GM23248 (cell line): ENCODE data around the gene ISCU. TPM values are rescaled to one million over a fixed set of nuclear protein-coding genes. Genes with fewer than 3 reads are reported as not detected.
A peak's percentile ranks its signal among the peaks of the same experiment; 100 is the strongest.

Source experiments
- DNase-seq: peaks from one replicate; pipeline ENCODE4 v3.0.0-alpha.2; 2015
- H2AFZ ChIP-seq: fragments of 200-600 bp; sonication (generic); 2 replicates; pipeline ENCODE4 v1.6.1; 2016; ENCODE audit warnings: antibody characterized with exemption
- H3F3A ChIP-seq: fragments of 200-600 bp; sonication (generic); 2 replicates; pipeline ENCODE4 v1.6.1; 2016; ENCODE audit warnings: mild to moderate bottlenecking, antibody characterized with exemption, mixed run types; ENCODE audit not compliant: insufficient read depth
- H3K27ac ChIP-seq: fragments of 200-600 bp; sonication (generic); 2 replicates; pipeline ENCODE4 v1.5.1; 2016; ENCODE audit warnings: mild to moderate bottlenecking
- H3K27me3 ChIP-seq: fragments of 200-600 bp; sonication (generic); replicated peaks from 2 replicates; pipeline ENCODE4 v1.6.1; 2016; ENCODE audit warnings: mild to moderate bottlenecking; ENCODE audit not compliant: insufficient read depth
- H3K36me3 ChIP-seq: fragments of 200-600 bp; sonication (generic); 2 replicates; pipeline ENCODE4 v1.6.1; 2016; ENCODE audit warnings: low read depth, mild to moderate bottlenecking
- H3K4me1 ChIP-seq: fragments of 200-600 bp; sonication (generic); 2 replicates; pipeline ENCODE4 v1.6.1; 2016; ENCODE audit warnings: mild to moderate bottlenecking; ENCODE audit not compliant: insufficient read depth
- H3K4me2 ChIP-seq: fragments of 200-600 bp; sonication (generic); one replicate; pipeline ENCODE4 v1.6.1; 2016; ENCODE audit warnings: mild to moderate bottlenecking; ENCODE audit not compliant: unreplicated experiment
- H3K4me3 ChIP-seq: fragments of 200-600 bp; sonication (generic); 2 replicates; pipeline ENCODE4 v1.5.1; 2016; ENCODE audit warnings: mild to moderate bottlenecking
- H3K79me2 ChIP-seq: fragments of 200-600 bp; sonication (generic); 2 replicates; pipeline ENCODE4 v1.6.1; 2016; ENCODE audit warnings: mild to moderate bottlenecking; ENCODE audit not compliant: insufficient read depth
- H3K9ac ChIP-seq: fragments of 200-600 bp; sonication (generic); 2 replicates; pipeline ENCODE4 v1.6.1; 2016; ENCODE audit warnings: mild to moderate bottlenecking
- H3K9me2 ChIP-seq: fragments of 200-600 bp; sonication (generic); 2 replicates; pipeline ENCODE4 v1.6.1; 2016; ENCODE audit warnings: mixed run types, mild to moderate bottlenecking, moderate library complexity; ENCODE audit not compliant: insufficient read depth
- H3K9me3 ChIP-seq: fragments of 200-600 bp; sonication (generic); one replicate; pipeline ENCODE4 v1.6.1; 2017; ENCODE audit warnings: low read depth
- H4K20me1 ChIP-seq: fragments of 200-600 bp; sonication (generic); 2 replicates; pipeline ENCODE4 v1.6.0; 2016; ENCODE audit not compliant: insufficient read depth
- EZH2 ChIP-seq: fragments of 200-600 bp; sonication (generic); IDR thresholded peaks from 2 replicates; pipeline ENCODE4 v1.6.1; 2018; ENCODE audit warnings: antibody characterized with exemption, mild to moderate bottlenecking; ENCODE audit not compliant: insufficient read depth, poor library complexity, severe bottlenecking
- EZH2phosphoT487 ChIP-seq: fragments of 200-600 bp; sonication (generic); IDR thresholded peaks from 2 replicates; pipeline ENCODE4 v1.6.1; 2018; ENCODE audit warnings: antibody characterized with exemption, moderate library complexity, mild to moderate bottlenecking, low read depth; ENCODE audit not compliant: insufficient read depth
- WGBS, 2 experiments: methylation state at CpG; one replicate each; pipeline ENCODE4 v1.1.6; 2015 to 2017; ENCODE audit warnings: low lambda C conversion rate in 2 of 2, low coverage in 1 of 2; ENCODE audit errors: missing lambda C conversion rate in 2 of 2; 5-methylcytosine and 5-hydroxymethylcytosine counted together
- in situ Hi-C: fragments of 300-500 bp; cut with MboI; formaldehyde crosslinking; loops from 2 replicates; pipeline ENCODE4 v1.15.0; 2020
- polyA plus RNA-seq: library from polyadenylated mRNA; unstranded; fragments of >200 nt; fragmentation: Nextera tagmentation; extraction: Ambion mirVana; gene quantifications from 2 replicates; pipeline ENCODE4 v1.2.1, GENCODE V29; 2016
- total RNA-seq: library from RNA; depleted of rRNA; stranded (reverse); fragments of >200 nt; shearing (Covaris generic); gene quantifications from 2 replicates; pipeline ENCODE4 v1.2.3, GENCODE V29; 2014

The ISCU gene
- total and polyA plus RNA-seq, 2 experiments from 2014 or later, result 159 to 237 TPM

GRCh38 chr12:108595711-108596647, 33.6 kb downstream of the ISCU start:
- Histone ChIP-seq H3K79me2 (peaks cover 35% of the 10 kb centered on the region), H3F3A (no peaks in the 10 kb centered on the region; the same call in 1 of the 2 replicates), H3K36me3 (no peaks in the 10 kb centered on the region), H3K9me3 (no peaks in the 10 kb centered on the region), H3K27me3 (no peaks in the 10 kb centered on the region), H3K9ac (peak overlapping the region; percentile 54), H3K9me2 (no peaks in the 10 kb centered on the region), H3K4me3 (peak overlapping the region; percentile 71), H2AFZ (peak overlapping the region; percentile 20; the same call in 1 of the 2 replicates), H3K27ac (no peak overlapping the region), H3K4me1 (peaks cover 18% of the 10 kb centered on the region), H3K4me2 (peak overlapping the region; percentile 75), H4K20me1 (no peaks in the 10 kb centered on the region)
- in situ Hi-C loops, result no loop called here
- 27 to 34% methylated on average over 16 to 17 of the region's 17 CpGs for WGBS, 2 experiments
- TF ChIP-seq EZH2 (no peak), EZH2phosphoT487 (no peak)
- DNase-seq, result peak; percentile 45

DNA sequence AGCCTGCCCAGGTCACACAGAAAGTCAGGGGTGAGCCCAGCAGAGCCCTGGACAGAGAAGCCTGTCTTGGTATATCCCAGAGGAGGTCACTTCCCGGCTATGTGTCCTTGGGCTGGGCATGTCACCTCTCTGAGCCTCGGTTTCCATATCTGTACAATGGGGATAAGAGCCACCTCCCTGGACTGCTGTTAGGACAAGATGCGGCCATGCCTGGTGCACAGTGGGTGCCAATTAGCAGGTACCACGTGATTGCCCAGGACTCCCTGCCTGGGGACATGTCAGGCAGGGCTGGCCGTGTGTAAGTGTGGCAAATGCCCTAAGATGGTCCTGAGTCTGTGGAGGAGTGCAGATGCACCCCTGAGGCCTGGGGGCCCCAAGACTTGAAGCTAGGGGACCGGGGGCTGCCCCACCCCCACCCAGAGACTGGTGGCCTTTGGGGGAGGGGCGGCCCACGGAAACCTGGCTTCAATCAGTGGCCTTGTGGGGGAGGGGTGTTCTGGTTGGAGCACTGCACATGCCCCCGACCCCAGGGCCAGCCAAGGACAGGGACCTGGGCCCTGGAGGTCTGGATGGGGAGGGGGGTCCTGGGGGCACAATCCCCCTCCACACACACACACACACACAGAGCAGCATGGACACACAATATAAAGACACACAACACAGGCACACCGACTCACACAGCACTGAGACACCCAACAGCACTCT, 34.6 kb downstream of the ISCU start:
- peak; percentile 42 for DNase-seq
- Histone ChIP-seq H3K9me2 (no peaks in the 10 kb centered on the region), H4K20me1 (no peaks in the 10 kb centered on the region), H3K79me2 (peaks cover 35% of the 10 kb centered on the region), H3K9me3 (no peaks in the 10 kb centered on the region), H3K4me3 (peak overlapping the region; percentile 71), H3K27ac (no peak overlapping the region), H3K27me3 (no peaks in the 10 kb centered on the region), H3K9ac (peak overlapping the region; percentile 69), H3K36me3 (no peaks in the 10 kb centered on the region), H3K4me1 (peaks cover 18% of the 10 kb centered on the region), H3F3A (no peaks in the 10 kb centered on the region; the same call in 1 of the 2 replicates), H3K4me2 (peak overlapping the region; percentile 75), H2AFZ (peak overlapping the region; percentile 63)
- WGBS, 2 experiments, result 3 to 8% methylated on average over 6 to 10 of the region's 10 CpGs
- in situ Hi-C loops, result no loop called here
- TF ChIP-seq EZH2 (no peak), EZH2phosphoT487 (no peak)

DNA sequence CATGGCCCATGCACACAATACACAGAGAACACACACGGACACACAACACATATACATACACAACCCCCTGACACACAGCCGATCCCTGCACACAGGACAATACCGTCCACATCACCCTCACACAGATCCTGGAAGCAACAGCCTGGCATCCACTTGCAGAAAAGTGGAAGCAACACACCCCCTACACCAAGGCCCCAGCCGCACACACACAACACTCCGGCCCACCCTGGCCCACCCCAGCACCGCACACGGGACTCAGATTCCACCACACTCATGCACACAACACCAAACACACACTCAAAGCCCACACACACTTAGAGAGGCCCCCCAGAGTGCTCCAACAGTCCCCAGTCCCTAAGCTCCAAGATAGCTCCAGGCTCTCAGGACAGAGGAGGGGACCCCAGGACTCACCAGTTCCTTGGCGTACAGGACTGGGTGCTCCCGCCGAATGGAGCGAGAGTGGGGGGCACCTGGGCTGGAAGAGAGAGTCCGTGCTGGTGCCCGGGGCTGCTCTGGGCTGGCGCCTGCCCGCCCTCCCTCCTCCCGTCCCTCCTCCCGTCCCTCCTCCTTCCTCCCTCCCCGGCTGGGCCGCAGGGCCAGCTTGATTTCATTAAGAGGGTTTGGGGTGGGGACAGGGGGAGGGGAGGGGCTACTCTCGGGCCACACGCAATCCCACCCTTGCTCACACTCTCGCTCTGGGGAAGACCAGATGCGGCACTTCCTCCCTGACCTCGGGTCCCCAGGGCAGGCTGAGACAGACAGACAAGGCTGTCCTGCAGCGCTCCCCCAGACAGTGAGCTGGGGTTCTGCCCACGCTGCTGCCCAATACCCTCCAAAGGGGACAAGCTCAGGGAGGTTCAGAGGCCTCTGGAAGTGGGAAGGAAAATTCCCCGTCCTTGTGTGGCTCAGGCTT, 35.4 kb downstream of the ISCU start, which contains the start of gene TMEM119:
Gene TMEM119, minus strand, starts transcription at position 526 of the 913 bp plus-strand sequence. CDS start 5,701 bp downstream, outside the sequence.
- H3F3A ChIP-seq, result no peaks in the 10 kb centered on the region; the same call in 1 of the 2 replicates
- peak within 1 kb of the TSS; percentile 63 for H2AFZ ChIP-seq
- TF ChIP-seq EZH2, result no peak
- no peak for TF ChIP-seq EZH2phosphoT487
- DNase-seq, result peak; percentile 66
- H3K9me2 ChIP-seq, result no peaks in the 10 kb centered on the region
- peak within 1 kb of the TSS; percentile 71 for H3K4me3 ChIP-seq
- no peaks in the 10 kb centered on the region for H3K27me3 ChIP-seq
- H3K4me2 ChIP-seq, result peak within 1 kb of the TSS; percentile 75
- peak within 1 kb of the TSS; percentile 69 for H3K9ac ChIP-seq
- H3K36me3 ChIP-seq, result no peaks in the 10 kb centered on the region
- WGBS, 2 experiments, result 1 to 2% methylated on average over 16 to 27 of the region's 27 CpGs
- in situ Hi-C loops, result no loop called here
- H3K9me3 ChIP-seq, result no peaks in the 10 kb centered on the region
- H3K27ac ChIP-seq, result no peak within 1 kb of the TSS
- H3K4me1 ChIP-seq, result peaks cover 18% of the 10 kb centered on the region
- H3K79me2 ChIP-seq, result peaks cover 35% of the 10 kb centered on the region
- H4K20me1 ChIP-seq, result no peaks in the 10 kb centered on the region
